Neuron (in vitro differentiated cells): ENCODE results near the gene GPNMB.
"Not testable (repeated sequence)": the region's sequence is repeated elsewhere in the genome, so short reads cannot be mapped to it uniquely, and the experiment has no call there.

Source experiments
- H2AFZ ChIP-seq: one replicate; pipeline ENCODE4 v1.6.1; 2013; ENCODE audit warnings: low read depth, mild to moderate bottlenecking, inconsistent platforms, low read length, moderate library complexity
- H3K27me3 ChIP-seq: one replicate; pipeline ENCODE4 v1.6.1; 2013; ENCODE audit warnings: low read length; ENCODE audit not compliant: insufficient read depth
- H3K36me3 ChIP-seq: one replicate; pipeline ENCODE4 v1.6.1; 2013; ENCODE audit warnings: low read length; ENCODE audit not compliant: insufficient read depth
- H3K4me1 ChIP-seq: one replicate; pipeline ENCODE4 v1.6.1; 2013; ENCODE audit warnings: low read length; ENCODE audit not compliant: insufficient read depth
- H3K4me3 ChIP-seq: 2 replicates; pipeline ENCODE4 v1.5.1; 2013; ENCODE audit warnings: mild to moderate bottlenecking, low read length, moderate library complexity
- H3K9me3 ChIP-seq: one replicate; pipeline ENCODE4 v1.6.1; 2013; ENCODE audit warnings: low read length

Gene GPNMB

GRCh38 chr7:23246555-23246954, at the start of gene GPNMB:
TSS of gene GPNMB (plus strand) at chr7:23246775. CDS start at chr7:23246858, 83 bp downstream.
- peaks cover 10% of the 10 kb centered on the region for H3K27me3 ChIP-seq
- H3K9me3 ChIP-seq: peaks cover 3% of the 10 kb centered on the region
- no peak within 1 kb of the TSS for H2AFZ ChIP-seq
- no peak within 1 kb of the TSS for H3K4me3 ChIP-seq
- no peaks in the 10 kb centered on the region for H3K4me1 ChIP-seq
- H3K36me3 ChIP-seq: no peaks in the 10 kb centered on the region

DNA sequence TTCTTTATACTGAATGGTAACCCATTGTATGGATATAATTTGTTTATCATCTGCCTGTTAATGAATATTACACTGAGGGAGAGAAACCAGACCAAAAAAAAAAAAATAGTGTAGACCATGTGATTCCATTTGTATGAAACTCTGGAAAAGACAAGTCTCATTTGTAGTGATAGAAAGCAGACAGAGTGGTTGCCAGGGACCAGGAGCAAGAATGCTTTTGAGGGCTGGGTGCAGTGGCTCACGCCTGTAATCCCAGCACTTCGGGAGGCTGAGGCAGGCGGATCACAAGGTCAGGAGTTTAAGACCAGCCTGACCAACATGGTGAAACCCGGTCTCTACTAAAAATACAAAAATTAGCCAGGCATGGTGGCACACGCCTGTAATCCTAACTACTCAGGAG, 48.8 kb upstream of the GPNMB start:
- H3K27me3 ChIP-seq, H2AFZ ChIP-seq, H3K9me3 ChIP-seq, H3K4me1 ChIP-seq, H3K4me3 ChIP-seq: not testable (repeated sequence)
- H3K36me3 ChIP-seq: peaks cover 45% of the 10 kb centered on the region

DNA sequence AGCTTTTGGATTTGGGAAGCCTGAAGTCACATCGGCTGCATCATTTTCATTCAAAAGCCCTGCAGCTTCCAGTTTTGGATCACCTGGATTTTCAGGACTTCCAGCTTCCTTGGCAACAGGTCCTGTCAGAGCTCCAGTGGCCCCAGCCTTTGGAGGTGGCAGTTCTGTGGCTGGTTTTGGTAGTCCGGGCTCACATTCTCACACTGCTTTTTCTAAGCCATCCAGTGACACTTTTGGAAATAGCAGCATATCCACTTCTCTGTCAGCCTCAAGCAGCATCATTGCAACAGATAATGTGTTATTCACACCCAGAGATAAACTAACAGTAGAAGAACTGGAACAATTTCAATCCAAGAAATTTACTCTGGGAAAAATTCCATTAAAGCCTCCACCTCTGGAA, 46.2 kb upstream of the GPNMB start:
- H2AFZ ChIP-seq: no peak overlapping the region
- peaks cover 5% of the 10 kb centered on the region for H3K4me1 ChIP-seq
- H3K4me3 ChIP-seq: no peak overlapping the region
- no peaks in the 10 kb centered on the region for H3K27me3 ChIP-seq
- no peaks in the 10 kb centered on the region for H3K9me3 ChIP-seq
- H3K36me3 ChIP-seq: peaks cover 53% of the 10 kb centered on the region

- H3K4me3 ChIP-seq: no peak overlapping the region
- peaks cover 3% of the 10 kb centered on the region for H3K9me3 ChIP-seq
- no peaks in the 10 kb centered on the region for H3K27me3 ChIP-seq
- peaks cover 35% of the 10 kb centered on the region for H3K36me3 ChIP-seq
- no peak overlapping the region for H2AFZ ChIP-seq
- H3K4me1 ChIP-seq: no peaks in the 10 kb centered on the region
Observed at GRCh38 chr7:23204241-23204640, 42.3 kb upstream of the GPNMB start.

DNA sequence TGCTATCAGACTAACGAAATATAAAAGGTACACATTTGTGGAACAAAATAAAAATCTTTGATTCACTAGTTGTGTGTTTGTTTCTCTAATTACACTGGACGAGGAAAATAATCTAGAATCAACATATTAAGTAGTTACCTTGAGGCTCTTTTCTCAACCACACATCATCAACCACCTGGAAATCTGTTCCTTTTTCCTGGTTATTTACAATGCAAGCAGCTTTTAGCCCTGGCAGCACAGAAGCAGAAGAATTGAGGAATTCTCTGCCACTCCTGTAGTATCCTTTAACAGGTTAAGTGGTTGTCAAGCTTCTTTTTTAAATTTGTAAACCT, 41.0 kb upstream of the GPNMB start:
- no peaks in the 10 kb centered on the region for H3K27me3 ChIP-seq
- peaks cover 3% of the 10 kb centered on the region for H3K9me3 ChIP-seq
- no peak overlapping the region for H3K4me3 ChIP-seq
- H2AFZ ChIP-seq: no peak overlapping the region
- peaks cover 22% of the 10 kb centered on the region for H3K36me3 ChIP-seq
- H3K4me1 ChIP-seq: no peaks in the 10 kb centered on the region

DNA sequence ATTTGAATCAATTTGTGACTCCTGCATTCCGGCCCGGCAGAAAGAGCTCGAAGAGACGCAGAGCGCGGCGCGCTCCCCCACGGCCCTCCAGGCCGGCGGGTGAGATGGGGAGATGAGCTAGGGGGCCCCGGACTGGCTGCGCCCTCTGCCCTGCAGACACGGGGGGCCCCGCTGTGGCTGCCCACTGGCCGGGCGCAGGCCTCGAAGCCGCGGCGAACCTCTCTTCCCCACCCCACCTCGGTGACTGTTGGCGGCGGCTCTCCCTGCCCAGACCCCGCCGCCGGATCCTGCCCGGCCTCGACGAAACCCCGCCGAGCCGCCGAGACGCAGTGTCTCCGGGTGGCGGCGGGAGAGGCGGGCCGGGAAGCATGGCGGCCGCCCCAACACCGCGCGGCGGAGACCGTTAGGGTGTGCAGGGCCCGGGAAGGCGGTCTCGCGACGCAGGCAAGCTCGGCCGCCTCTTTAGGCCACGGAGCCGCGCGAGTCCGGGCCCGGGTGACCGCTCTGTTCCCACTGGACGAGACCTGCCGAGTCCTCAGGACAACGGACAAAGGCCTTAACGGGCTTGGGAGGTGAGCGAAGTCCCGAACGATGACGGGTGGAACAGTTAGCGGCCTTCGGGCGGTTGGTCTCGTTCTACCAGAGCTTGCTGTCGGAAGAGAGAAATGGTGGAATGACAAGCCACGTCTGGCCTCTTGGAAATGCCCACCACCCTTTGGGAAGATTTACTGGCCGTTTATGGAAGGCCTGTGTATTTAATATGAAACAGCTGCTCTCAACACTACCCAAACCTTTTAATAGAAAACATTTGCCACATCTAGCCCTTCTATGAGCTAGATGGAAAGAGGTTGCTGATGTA, 40.4 kb upstream of the GPNMB start:
- Histone ChIP-seq H3K27me3 (no peaks in the 10 kb centered on the region), H3K4me3 (no peak overlapping the region), H3K4me1 (no peaks in the 10 kb centered on the region)

GRCh38 chr7:23207021-23207420, 39.6 kb upstream of the GPNMB start:
- H3K4me3 ChIP-seq: no peak overlapping the region
- H3K27me3 ChIP-seq: no peaks in the 10 kb centered on the region
- no peak overlapping the region for H2AFZ ChIP-seq
- peaks cover 11% of the 10 kb centered on the region for H3K36me3 ChIP-seq
- peaks cover 3% of the 10 kb centered on the region for H3K9me3 ChIP-seq
- no peaks in the 10 kb centered on the region for H3K4me1 ChIP-seq

More for the DNA sequence above, 40.4 kb upstream of the GPNMB start:
- H2AFZ ChIP-seq: no peak overlapping the region
- H3K9me3 ChIP-seq: peaks cover 3% of the 10 kb centered on the region
- peaks cover 17% of the 10 kb centered on the region for H3K36me3 ChIP-seq

DNA sequence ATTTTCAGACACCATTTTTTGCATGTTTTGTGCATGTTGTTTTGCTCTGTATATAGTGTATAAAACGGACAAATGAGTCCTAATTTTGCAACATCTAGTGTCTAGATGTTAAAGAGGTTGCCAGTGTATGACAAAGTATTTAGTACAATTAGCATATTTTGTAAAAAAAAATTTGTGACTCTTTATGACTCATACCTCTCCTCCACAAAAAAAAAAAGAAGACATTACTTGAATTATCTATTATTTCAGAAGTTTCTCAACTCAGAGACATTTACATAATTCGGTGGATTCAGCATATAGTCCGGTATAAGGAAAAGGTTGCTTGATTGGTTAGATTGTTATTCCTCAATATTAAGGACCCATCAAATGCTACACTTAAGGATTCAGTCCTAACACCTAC, 38.7 kb upstream of the GPNMB start:
- H2AFZ ChIP-seq: no peak overlapping the region
- peaks cover 3% of the 10 kb centered on the region for H3K9me3 ChIP-seq
- no peak overlapping the region for H3K4me3 ChIP-seq
- H3K4me1 ChIP-seq: no peaks in the 10 kb centered on the region
- peaks cover 11% of the 10 kb centered on the region for H3K36me3 ChIP-seq
- no peaks in the 10 kb centered on the region for H3K27me3 ChIP-seq

DNA sequence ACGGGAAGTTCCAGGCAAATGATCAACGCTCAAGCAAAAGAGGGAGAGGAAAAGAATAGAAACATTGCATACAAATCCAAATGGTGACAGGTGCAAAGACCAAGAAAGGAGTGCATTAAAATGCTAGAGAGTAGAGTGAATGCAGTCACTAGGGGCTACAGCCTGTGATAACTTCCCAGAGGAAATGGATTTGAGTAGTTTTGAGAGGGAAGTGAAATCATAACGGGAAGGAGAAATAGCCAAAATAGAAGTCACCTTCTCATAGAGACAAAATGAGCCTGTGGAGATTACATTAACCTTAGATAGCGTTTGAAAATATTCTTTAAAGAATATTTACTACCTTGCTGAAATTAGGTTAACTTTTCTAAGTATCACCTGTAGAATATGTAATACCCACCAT, 38.3 kb upstream of the GPNMB start:
- Histone ChIP-seq H2AFZ (no peak overlapping the region), H3K4me3 (no peak overlapping the region), H3K4me1 (no peaks in the 10 kb centered on the region), H3K36me3 (peaks cover 6% of the 10 kb centered on the region), H3K27me3 (no peaks in the 10 kb centered on the region), H3K9me3 (peaks cover 3% of the 10 kb centered on the region)

DNA sequence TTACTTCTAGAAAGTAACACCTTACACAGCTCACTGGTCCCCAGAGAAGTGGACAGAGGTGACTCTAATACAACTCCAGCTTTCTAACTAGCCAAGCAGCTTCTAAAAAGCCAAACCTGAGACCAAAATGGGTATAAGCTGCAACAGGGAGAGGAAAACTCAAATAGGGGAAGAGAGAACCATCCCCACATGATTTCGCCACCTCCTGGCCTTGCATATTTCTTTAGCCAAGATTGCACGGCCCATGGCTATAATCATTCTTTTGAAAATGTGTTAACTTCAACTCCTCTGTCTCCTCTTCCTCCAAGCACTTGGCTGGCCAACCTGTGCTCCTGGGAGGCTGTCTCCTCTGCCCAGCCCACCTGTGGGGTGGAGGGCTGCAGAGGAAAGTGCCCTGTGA, 36.1 kb upstream of the GPNMB start:
- H3K4me3 ChIP-seq: no peak overlapping the region
- H3K4me1 ChIP-seq: no peaks in the 10 kb centered on the region
- H3K9me3 ChIP-seq: peaks cover 3% of the 10 kb centered on the region
- no peaks in the 10 kb centered on the region for H3K36me3 ChIP-seq
- no peak overlapping the region for H2AFZ ChIP-seq
- no peaks in the 10 kb centered on the region for H3K27me3 ChIP-seq

- Histone ChIP-seq H3K9me3 (no peaks in the 10 kb centered on the region), H3K27me3 (no peaks in the 10 kb centered on the region), H3K36me3 (no peaks in the 10 kb centered on the region), H3K4me1 (no peaks in the 10 kb centered on the region), H2AFZ (no peak overlapping the region), H3K4me3 (no peak overlapping the region)
Observed at GRCh38 chr7:23211589-23211988, 35.0 kb upstream of the GPNMB start.

DNA sequence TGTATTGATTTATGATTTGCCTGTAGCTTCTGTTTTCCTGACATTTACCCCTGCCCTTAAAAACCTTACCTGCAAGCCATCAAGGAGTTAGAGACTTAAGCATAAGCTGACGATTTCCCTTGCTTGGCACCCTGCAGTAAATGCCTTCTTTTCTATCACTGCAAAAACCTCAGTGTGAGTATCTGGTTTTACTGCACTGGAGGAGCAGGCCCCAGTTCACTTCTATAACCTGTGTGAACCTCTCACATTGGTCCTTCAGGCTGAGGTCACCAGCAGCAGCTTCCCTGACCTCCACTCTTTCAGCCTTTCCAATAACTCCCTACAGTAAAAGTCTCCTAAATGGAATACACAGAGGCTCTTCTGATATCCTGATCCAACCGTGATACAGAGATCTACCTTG, 34.2 kb upstream of the GPNMB start:
- Histone ChIP-seq H3K4me1 (no peaks in the 10 kb centered on the region), H2AFZ (no peak overlapping the region), H3K9me3 (no peaks in the 10 kb centered on the region), H3K36me3 (no peaks in the 10 kb centered on the region), H3K4me3 (no peak overlapping the region), H3K27me3 (no peaks in the 10 kb centered on the region)

DNA sequence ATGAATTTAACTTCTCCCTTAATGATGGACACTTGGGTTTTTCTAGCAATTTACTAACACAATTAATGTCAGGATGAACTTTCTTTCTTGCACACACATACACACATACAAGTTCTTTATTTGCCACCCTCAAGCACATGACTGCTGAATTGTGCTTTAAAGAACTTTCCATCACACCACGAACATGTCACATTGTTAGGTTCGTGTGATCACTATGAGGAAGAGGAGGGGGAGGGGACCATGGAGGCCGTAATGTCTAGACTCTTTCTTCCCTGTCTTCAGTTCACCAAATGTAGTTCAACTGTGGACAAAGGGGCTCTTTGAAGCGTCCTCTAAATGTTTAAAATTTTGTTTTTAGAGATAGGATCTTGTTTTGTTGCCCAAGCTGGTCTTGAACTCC, 33.7 kb upstream of the GPNMB start:
- Histone ChIP-seq H3K27me3 (no peaks in the 10 kb centered on the region), H2AFZ (no peak overlapping the region), H3K36me3 (no peaks in the 10 kb centered on the region), H3K4me3 (no peak overlapping the region), H3K9me3 (no peaks in the 10 kb centered on the region), H3K4me1 (no peaks in the 10 kb centered on the region)

- H3K4me3 ChIP-seq: no peak overlapping the region
- H2AFZ ChIP-seq: no peak overlapping the region
- no peaks in the 10 kb centered on the region for H3K9me3 ChIP-seq
- H3K36me3 ChIP-seq: no peaks in the 10 kb centered on the region
- H3K27me3 ChIP-seq: no peaks in the 10 kb centered on the region
- H3K4me1 ChIP-seq: no peaks in the 10 kb centered on the region
Observed at GRCh38 chr7:23213755-23214154, 32.8 kb upstream of the GPNMB start.
